KG1 (cell line): ENCODE results near the gene CRADD.
"Not testable (repeated sequence)": the region's sequence is repeated elsewhere in the genome, so short reads cannot be mapped to it uniquely, and the experiment has no call there.

ENCODE experiments used
- DNase-seq: peaks from one replicate; lab custom pipeline; 2025; lab: John Stamatoyannopoulos, UW

Gene CRADD

DNA sequence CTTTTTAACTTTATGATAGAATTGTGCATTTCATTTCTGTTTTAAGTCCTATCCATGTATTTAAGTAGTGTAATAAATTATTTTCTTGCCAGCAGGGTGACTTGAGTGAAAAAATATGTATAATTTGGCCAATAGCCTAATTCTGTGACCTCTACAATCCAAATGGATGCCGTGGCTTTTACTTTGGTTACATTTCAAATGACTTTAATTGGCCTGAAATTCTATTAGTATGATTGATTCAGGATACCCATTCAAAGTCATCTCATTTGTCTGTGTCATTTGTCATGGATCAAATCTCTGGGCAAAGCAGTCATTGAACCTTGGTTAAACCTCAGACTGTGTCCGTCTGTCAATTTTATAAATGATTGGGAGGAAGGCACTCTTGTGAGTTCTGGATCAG lies 29.6 kb downstream of the CRADD start:
- no peak for DNase-seq

DNA sequence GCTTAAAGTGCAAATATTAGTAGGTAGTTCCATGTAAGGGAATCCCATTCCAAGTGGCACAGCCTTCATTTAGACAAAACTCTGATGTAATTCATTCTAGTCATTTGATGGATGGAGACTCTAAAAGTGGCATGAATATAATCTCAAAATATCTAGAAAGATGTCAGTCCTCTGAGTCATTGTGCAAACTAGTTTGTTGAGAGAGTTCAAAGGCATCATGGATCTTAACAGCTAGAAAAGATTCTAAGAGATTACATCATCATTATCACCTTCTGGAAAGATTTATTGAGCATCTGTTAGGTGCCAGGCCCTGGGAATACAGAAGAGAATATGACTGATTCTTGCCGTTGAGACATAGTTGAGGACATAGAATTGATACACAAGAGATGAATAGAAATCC lies 30.7 kb downstream of the CRADD start:
- DNase-seq = no peak

DNA sequence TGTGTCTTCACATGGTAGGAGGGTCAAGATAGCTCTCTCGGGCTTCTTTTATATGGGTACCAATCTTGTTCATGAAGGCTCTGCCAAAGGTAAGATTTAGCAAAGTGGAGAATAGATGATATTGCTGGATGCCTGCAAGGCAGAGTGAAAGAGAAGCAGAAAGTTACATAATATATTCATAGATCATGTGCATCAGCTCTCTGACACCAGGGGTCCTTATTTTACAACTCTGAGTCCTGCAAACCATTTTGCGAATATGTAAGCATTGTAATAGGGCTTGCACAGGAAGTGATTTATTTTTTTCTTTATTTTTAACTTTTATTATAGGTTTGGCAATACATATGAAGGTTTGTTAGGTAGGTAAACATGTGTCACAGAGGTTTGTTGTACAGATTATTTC lies 31.8 kb downstream of the CRADD start:
- no peak for DNase-seq

DNA sequence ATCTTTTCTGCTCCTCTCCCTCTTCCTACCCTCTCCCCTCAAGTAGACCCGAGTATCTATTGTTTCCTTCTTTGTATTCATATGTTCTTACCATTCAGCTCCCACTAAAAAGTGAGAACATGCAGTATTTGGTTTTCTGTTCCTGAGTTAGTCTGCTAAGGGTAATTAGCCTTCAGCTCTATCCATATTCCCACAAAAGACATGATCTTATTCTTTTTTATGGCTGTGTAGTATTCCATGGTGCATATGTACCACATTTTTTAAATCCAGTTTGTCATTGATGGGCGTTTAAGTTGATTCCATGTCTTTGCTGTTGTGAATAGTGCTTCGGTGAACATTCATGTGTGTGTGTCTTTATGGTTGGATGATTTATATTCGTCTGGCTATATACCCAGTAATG lies 32.2 kb downstream of the CRADD start:
- DNase-seq = no peak

DNA sequence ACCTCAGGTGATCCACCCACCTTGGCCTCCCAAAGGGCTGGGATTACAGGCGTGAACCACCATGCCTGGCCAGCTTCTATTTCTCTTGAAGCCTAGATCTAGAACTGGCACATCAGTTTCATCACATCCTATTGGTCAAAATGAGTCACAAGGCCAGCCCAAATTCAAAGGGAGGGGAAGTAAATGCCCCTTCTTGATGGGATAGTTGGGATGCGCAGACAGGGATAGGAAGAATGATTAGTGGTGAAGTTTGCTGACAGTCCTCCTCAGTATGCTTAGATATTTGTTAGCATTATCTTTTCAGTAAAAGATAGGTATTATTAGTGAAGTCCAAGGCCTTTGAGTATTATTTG lies 33.4 kb downstream of the CRADD start:
- DNase-seq = no peak

DNA sequence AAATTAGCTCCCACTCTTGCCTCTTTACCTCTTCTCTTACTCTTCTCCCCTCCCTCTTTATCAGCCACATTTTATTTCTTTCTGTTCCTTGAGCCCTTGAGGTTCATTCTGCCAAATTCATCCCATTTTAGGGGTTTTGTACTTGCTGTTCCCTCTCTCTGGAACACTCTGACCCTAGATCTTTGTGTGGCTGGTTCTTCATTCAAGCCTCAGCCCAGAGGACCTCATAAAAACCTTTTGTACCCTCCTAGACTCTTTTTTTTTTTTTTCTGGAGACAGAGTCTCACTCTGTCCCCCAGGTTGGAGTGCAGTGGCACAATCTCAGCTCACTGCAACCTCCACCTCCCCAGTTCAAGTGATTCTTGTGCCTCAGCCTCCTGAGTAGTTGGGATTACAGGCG lies 34.3 kb downstream of the CRADD start:
- not testable (repeated sequence) for DNase-seq

DNA sequence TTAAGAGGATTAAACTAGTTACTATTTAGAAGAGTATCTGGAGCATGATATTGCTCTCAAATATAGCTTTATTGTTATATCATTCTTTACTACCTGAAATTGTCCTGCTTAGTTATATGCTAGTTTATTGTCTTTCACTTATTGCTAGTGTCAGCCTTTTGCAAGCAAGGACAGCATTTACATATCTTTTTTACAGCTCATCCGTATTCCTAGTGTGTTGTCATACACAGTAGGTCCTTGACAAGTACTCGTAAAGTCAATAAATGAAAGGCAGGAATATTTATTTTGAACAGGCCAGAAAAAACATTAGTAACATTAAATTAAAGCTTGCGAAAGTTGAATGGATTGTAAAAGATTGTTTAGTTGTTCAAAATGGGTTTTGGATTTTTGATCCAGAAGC lies 35.0 kb downstream of the CRADD start:
- DNase-seq = no peak

DNA sequence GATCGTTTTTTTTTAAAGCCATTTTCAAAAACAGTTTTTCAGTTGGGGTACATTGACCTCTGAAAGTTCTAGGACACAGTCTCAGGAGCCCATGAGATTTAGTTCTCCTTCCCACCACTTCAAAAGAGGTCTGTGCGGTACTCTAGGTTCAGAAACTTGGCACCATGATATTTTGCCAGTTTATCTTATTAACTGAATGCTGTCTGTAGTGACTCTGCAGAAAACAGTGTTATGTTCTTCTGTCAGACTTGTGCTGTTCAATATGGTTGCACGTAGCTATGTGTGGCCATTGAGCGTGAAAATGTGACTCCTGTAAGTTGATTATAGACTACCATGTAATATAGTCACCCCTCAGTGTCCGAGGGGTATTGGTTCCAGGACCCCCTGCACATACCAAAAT lies 35.9 kb downstream of the CRADD start:
- no peak for DNase-seq

DNA sequence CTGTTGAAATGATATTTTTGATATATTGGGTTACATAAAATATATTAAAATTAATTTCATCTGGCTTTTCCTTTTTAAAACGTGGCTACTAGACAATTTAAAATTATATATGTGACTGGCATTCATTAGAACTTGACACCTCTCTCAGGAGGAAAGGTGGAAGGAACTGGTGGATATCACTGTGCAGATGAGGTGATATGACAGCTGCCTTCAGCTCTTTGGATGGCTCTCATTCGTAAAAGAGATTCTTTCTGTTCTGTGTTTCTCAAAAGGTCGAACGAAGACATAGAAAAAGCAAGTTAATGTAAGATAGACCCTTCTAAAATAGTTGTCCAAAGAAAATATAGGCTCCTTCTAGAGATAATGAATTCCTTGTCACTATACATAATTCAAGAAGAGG lies 36.6 kb downstream of the CRADD start:
- DNase-seq = no peak

DNA sequence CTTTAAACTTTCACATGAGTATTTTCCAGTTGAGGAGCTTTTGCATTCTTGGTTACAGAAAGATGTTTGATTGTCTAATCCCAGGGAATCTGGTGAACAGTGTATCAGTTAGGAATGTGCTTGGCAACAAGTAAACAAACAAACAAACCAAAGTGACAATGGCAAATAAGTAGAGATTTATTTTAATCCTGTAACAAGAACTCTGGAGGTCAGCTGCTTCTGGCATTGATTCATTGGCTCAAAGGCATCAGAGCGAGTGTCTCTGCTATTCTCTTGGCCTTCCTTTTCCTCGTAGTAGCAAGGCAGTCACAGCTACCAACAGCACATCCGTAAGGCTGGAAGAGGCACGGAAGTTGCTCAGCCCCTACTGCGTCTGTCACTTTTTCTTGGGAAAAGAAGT lies 37.2 kb downstream of the CRADD start:
- no peak for DNase-seq

DNA sequence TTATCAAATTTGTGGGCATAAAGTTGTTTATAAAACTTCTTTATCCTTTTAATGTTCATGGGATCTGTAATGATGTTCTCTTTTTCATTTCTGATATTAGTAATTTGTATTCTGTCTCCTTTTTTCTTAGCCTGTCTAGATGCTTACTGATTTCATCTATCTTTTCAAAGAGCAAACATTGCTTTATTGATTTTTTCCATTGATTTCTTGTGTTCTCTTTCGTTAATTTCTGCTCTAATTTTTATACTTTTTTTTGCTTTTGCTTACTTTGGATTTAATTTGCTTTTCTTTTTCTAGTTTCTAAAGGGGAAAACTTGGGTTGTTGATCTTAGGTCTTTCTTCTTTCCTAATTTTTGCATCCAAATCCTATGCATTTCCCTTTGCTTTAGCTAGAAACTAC lies 42.5 kb downstream of the CRADD start:
- no peak for DNase-seq

DNA sequence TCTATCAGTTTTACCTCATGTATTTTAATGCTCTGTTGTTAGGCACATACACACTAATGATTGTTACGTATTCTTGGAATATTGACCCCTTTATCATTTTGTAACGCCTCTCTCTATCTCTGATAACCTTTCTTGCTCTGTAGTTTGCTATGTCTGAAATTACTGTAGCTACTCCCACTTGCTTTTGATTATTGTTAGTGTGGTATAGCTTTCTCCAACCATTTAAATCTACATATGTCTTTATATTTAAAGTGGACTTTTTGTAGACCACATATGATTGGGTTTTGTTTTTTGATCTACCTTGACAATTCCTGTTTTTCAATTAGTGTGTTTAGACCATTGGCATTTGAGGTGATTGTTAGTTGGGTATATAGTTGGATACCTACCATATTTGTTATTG lies 43.4 kb downstream of the CRADD start:
- no peak for DNase-seq

DNA sequence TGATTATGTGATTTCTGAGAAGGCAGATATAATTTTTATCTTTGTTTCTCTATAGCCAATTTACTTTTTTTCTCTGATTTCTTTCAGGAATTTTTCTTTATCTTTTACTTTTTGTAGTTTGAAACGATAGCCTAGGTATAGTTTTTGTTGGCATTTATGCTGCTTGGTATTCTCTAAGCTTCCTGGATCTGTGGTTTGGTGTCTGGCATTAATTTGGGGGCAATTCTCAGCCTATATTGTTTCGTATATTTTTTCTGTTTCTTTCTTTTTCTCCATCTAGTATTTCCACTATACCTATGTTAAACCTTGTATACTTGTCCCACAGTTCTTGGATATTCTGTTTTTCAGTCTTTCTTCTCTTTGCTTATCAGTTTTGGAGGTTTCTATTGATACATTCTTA lies 45.0 kb downstream of the CRADD start:
- no peak for DNase-seq

DNA sequence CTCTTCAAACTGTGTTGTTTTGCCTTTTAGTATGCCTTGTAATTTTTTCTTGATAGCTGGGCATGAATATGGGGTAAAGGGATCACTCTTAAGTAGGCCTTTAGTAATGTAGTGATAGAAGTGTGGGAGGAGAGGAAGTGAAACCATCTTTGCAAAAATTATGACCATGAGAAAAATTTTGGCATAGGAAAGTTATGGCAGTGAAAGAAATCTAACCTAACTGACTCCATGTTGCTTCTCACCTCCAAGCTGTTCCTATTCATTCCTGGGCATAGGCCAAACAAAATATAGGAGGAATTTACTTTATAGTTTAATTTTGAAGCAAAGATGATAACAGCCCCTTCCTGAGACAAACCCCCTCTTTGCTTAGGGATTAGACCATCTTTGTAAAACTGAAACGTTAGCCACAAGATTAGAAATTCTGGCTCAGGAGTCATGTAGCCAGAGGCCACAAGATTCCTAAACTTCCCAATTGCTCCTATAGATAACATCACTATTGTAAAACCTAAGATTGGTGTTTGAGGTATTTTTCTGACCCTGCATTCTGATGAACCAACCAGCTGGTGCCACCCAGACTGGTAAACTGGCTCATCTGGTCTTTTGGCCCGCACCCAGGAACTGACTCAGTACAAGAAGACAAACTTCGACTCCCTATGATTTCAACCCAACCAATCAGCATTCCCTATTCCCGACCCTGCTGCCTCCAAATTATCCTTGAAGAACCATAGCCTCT lies 45.8 kb downstream of the CRADD start:
- DNase-seq = no peak

DNA sequence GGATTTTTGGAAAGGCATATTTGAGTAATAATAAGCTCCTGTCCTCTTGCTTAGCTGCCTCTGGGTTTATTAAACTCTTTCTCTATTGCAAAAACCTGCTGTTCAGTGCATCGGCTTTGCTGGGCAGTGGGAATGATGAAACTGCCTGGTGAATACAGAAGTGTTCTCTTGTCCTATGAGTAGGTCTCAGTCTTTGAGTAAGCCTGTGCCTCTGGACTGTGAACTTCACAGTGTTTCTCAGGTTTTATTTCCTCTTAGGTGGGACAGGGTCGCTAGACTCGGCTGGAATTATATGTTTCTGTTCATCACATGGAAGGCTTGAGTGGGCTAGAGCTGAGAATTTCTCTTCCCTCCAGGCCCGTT lies 46.4 kb downstream of the CRADD start:
- DNase-seq = no peak

DNA sequence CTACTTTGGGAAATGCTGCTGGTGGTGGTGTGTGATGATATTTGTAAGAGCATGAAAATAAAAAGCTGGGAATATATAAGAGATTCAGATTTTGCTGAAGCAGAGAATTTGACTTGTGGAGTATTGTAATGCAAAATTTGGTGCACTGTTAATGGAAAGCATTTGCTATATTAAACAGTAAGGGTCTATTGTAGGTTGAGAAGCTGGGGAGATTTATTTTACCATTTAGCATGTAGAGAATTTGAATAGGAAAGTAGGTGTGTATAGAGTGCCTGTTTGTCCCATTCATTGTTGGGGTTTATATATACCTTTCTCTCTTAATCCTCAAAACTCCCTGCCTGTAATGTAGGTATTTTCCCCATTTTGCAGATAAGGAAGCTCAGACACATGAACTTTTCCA lies 48.4 kb downstream of the CRADD start:
- no peak for DNase-seq

DNA sequence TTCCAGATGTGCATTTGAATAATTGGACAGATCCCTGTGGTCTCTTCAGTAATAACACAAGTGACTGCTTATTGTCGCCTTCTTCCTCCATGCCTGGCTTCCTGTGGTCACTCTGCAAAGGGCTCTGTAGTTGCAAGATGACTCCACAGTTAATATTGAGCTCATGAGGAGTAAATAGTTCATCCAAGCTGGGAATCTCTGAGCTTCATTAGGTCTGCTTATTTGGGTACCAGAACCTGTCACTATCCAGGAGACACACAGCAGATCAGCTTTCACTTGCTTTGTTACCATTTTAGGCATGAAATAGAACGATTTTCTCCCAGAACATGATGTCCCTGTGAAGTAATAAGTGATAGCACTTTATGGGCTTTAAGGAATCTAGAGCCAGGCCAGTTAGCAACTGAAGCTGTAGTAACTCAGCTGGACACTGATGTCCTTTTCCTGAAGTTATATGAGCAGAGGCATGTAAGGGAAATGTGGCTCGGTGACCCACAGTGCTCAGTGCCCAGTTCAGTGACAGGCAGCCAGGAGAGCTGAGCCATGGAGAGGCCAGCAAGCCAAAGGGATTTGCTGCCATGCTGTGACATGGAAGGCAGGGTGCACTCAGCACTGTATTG lies 50.1 kb downstream of the CRADD start:
- no peak for DNase-seq

DNA sequence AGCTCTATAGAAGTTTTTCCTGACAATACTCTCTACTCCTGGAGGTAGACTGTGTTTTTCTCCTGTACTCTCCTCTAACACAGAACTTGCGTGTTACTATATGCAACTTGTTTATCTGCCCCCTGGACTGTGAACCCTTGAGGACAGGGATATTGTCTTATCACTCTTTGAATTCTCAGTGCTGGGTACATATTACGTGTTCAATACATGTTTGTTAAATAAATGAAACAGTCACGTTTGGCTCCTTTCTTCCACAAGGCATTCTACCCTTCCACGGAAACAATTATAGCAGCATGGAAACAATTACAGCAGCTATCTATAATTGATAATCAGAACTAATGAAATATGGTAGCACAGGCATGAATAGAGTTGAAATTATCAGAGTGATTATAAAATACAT lies 50.7 kb downstream of the CRADD start:
- DNase-seq = no peak

DNA sequence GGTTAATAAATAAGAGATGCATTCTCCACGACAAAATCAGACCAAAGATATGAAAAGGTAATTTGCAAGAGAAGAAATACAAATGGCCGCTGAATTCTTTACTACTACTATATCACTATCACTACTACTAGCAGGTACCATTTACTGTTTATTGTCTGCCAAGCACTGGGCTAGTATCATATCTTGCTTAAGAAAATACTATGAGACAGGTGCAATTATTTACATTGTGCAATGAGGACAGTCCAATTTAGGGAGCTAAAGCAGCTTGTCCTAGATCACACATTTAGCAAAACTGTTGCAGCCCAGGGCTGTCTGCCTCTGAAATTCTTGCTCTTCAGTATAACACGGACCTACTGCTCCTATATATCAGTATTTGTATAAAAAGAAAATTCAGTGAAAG lies 52.8 kb downstream of the CRADD start:
- DNase-seq = no peak

DNA sequence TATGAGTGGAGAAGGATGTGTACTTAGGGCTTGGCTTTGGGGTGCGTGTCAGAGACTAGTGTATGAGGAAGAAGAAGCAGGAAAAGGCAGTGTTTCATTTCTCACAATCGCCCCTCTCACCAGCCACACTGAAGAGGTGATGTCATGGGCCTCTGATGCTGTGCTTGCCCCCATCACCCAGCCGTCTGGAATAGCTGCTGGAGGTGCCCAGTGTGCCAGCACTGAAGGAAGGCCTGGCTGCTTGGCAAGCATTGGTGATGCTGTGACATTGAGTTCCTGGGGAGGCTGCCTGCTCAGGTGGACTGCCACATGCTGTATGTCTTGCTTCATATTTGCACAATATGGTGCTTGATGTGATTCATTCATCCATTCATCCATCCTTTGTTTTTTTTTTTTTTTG lies 56.2 kb downstream of the CRADD start:
- no peak for DNase-seq

DNA sequence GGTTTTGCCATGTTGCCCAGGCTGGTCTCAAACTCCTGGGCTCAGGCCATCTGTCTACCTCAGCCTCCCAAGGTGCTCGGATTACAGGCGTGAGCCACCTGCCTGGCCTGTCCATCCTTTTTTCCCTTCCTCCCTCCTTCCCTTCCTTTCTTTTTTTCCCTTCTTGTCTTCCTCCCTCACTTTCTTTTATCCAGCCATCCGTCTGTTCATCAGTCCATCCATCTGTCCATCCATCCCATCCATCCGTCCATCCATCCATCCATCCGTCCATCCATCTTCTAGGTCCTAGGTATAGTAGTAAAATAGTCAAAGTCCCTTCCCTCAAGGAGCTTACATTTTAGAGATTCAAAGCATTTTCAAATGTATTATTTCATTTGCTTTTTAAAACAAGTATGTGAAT lies 56.8 kb downstream of the CRADD start:
- no peak for DNase-seq

DNA sequence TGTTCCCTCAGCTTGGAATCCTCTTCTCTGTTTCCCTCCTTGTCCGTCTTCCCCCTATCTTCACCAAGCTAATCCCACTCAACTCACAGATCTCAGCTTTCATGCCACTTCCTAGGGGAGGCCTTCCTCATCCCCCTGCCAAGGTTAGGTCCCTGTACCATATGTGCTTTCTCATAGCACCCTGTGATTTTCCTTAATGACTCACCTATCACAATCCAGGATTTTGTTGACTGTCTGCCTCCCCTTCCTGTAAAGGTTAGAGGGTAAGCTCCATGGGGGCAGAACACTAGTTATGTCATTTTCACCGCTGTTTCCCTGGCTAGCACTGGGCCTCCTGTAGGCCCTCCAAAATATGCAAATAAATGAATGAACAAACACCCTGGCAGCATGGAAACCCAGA lies 57.6 kb downstream of the CRADD start:
- DNase-seq = no peak

DNA sequence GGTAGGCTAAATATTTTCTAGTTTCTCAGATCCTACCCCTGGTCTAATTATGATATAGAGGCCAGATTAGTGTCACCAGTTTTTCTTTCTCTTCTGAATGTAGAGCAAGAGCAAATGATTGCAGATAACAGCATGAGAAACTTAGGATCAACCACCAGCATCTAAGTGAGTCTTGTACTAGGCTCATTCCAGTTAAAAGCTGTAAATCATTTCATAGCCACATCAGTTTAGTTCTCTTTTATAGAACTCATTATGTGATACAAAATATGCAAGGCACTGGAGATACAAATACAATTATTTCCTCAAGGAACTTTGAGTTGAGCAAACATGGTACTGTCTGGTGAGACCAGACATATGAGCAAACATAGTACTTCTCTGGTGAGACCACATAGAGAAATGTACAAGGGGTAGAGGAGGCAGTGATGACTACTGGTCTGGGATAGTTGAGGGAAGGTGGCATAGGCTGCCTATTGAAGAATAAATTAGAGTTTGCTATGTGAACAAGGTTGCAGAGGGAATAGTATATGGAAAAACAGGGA lies 59.5 kb downstream of the CRADD start:
- no peak for DNase-seq
